DND-41 (cell line): ENCODE results near the gene SMIM28.

ENCODE experiments used
- ATAC-seq: fragments of 200-7000 bp; cut with Tn5 transposase; 3 replicates; pipeline ENCODE4 v1.9.1; 2021; ENCODE audit warnings: low read depth; ENCODE audit not compliant: insufficient read depth
- DNase-seq: peaks from one replicate; pipeline ENCODE4 v3.0.0-alpha.2; 2020
- H2AFZ ChIP-seq: 2 replicates; pipeline ENCODE4 v1.6.0; 2012; ENCODE audit warnings: low read depth, low read length
- H3K27ac ChIP-seq: 2 replicates; pipeline ENCODE4 v1.5.1; 2012; ENCODE audit warnings: low read length, inconsistent platforms
- H3K27me3 ChIP-seq: fragments of 200-600 bp; sonication (generic); 2 replicates; pipeline ENCODE4 v1.6.0; 2012; ENCODE audit warnings: low read length, mild to moderate bottlenecking, inconsistent platforms; ENCODE audit not compliant: insufficient read depth, poor library complexity
- H3K36me3 ChIP-seq: 2 replicates; pipeline ENCODE4 v1.5.1; 2012; ENCODE audit warnings: low read length, inconsistent platforms; ENCODE audit not compliant: insufficient read depth
- H3K4me1 ChIP-seq: 2 replicates; pipeline ENCODE4 v1.5.1; 2012; ENCODE audit warnings: mild to moderate bottlenecking, low read length; ENCODE audit not compliant: insufficient read depth
- H3K4me2 ChIP-seq: 2 replicates; pipeline ENCODE4 v1.6.0; 2012; ENCODE audit warnings: mild to moderate bottlenecking, moderate library complexity, low read length, inconsistent platforms; ENCODE audit not compliant: insufficient read depth
- H3K4me3 ChIP-seq, 2 experiments: fragments of 200-600 bp in 1 of 2; shearing (Covaris generic) in 1 of 2; 2 replicates each; pipeline ENCODE4 v1.5.1; 2012 to 2016; ENCODE audit warnings: inconsistent platforms in 2 of 2, low read length in 2 of 2, mild to moderate bottlenecking in 2 of 2, low read depth in 1 of 2, moderate library complexity in 1 of 2
- H3K79me2 ChIP-seq: 2 replicates; pipeline ENCODE4 v1.6.0; 2012; ENCODE audit warnings: low read length, inconsistent platforms; ENCODE audit not compliant: insufficient read depth
- H3K9ac ChIP-seq: 2 replicates; pipeline ENCODE4 v1.6.0; 2012; ENCODE audit warnings: low read depth, mild to moderate bottlenecking, inconsistent platforms, low read length, moderate library complexity
- H3K9me3 ChIP-seq: 2 replicates; pipeline ENCODE4 v1.5.1; 2012; ENCODE audit warnings: low read length, moderate library complexity, mild to moderate bottlenecking, inconsistent platforms; ENCODE audit not compliant: insufficient read depth, severe bottlenecking
- H4K20me1 ChIP-seq: 2 replicates; pipeline ENCODE4 v1.6.0; 2012; ENCODE audit warnings: low read length; ENCODE audit not compliant: insufficient read depth
- CTCF ChIP-seq: IDR thresholded peaks from 2 replicates; pipeline ENCODE4 v1.5.1; 2012; ENCODE audit warnings: borderline replicate concordance, low read length, moderate library complexity, mild to moderate bottlenecking; ENCODE audit not compliant: poor library complexity, severe bottlenecking; ENCODE audit errors: extremely low read depth
- EZH2 ChIP-seq: IDR thresholded peaks from 3 replicates; pipeline ENCODE4 v1.6.1; 2012; ENCODE audit warnings: borderline replicate concordance, low read depth, mild to moderate bottlenecking, moderate library complexity, low read length, inconsistent platforms; ENCODE audit not compliant: severe bottlenecking

The SMIM28 gene

GRCh38 chr6:138406443-138406842 is 28.7 kb downstream of the SMIM28 start:
- Histone ChIP-seq H3K4me2 (no peak overlapping the region), H3K4me1 (peaks cover 16% of the 10 kb centered on the region), H3K9me3 (no peaks in the 10 kb centered on the region), H4K20me1 (no peaks in the 10 kb centered on the region), H2AFZ (no peak overlapping the region), H3K36me3 (no peaks in the 10 kb centered on the region), H3K79me2 (no peaks in the 10 kb centered on the region), H3K27me3 (peaks cover 16% of the 10 kb centered on the region), H3K27ac (no peak overlapping the region), H3K9ac (no peak overlapping the region), H3K4me3 (no peak overlapping the region)
- DNase-seq (no peak), ATAC-seq (no peak)
- TF ChIP-seq CTCF = no peak
- TF ChIP-seq EZH2 = no peak

GRCh38 chr6:138410048-138410735 is 32.5 kb downstream of the SMIM28 start:
- Histone ChIP-seq H3K36me3 (no peaks in the 10 kb centered on the region), H3K27ac (no peak overlapping the region)
- no peak for DNase-seq

GRCh38 chr6:138410972-138411880 is 33.5 kb downstream of the SMIM28 start:
- Histone ChIP-seq H3K4me2 (no peak overlapping the region), H3K36me3 (no peaks in the 10 kb centered on the region), H3K27ac (no peak overlapping the region), H3K4me1 (no peaks in the 10 kb centered on the region), H3K9me3 (no peaks in the 10 kb centered on the region), H3K9ac (no peak overlapping the region), H3K79me2 (no peaks in the 10 kb centered on the region), H4K20me1 (no peaks in the 10 kb centered on the region), H3K4me3 (no peak overlapping the region), H2AFZ (no peak overlapping the region), H3K27me3 (no peaks in the 10 kb centered on the region)
- TF ChIP-seq EZH2 = no peak
- TF ChIP-seq CTCF = no peak
- DNase-seq = no peak
- no peak for ATAC-seq

More at GRCh38 chr6:138410048-138410735, 32.5 kb downstream of the SMIM28 start:
- Histone ChIP-seq H3K4me2 (no peak overlapping the region), H3K4me3 (no peak overlapping the region), H2AFZ (no peak overlapping the region), H4K20me1 (no peaks in the 10 kb centered on the region), H3K27me3 (no peaks in the 10 kb centered on the region), H3K4me1 (no peaks in the 10 kb centered on the region), H3K9ac (no peak overlapping the region), H3K79me2 (no peaks in the 10 kb centered on the region), H3K9me3 (no peaks in the 10 kb centered on the region)
- TF ChIP-seq CTCF (no peak), EZH2 (no peak)
- no peak for ATAC-seq
